ENCODE results near the gene RAVER2.
"Not testable (repeated sequence)": the region's sequence is repeated elsewhere in the genome, so short reads cannot be mapped to it uniquely, and the experiment has no call there.

The RAVER2 gene

GRCh38 chr1:64775113-64775512 is 30.2 kb downstream of the RAVER2 start:
- Histone ChIP-seq H3K9me3 (ENCODE audit: insufficient read depth, low read length) (0 out of 2 replicates have a peak, but pooled peaks cover 6% of the 10 kb centered on the region), H3K27me3 (ENCODE audit: insufficient read depth, insufficient read length) (no peaks in the 10 kb centered on the region), H3K36me3 (ENCODE audit: insufficient read depth, insufficient read length, low read length) (peaks cover 5% of the 10 kb centered on the region), H3K4me1 (ENCODE audit: insufficient read depth, insufficient read length) (no peaks in the 10 kb centered on the region), H3K4me3 (ENCODE audit: insufficient read length, low read depth) (no peak overlapping the region), H3K9ac (ENCODE audit: insufficient read length, low read depth) (no peak overlapping the region)
- no peak for DNase-seq (ENCODE audit: low read depth, low spot score)
- TF ChIP-seq ZNF274 (IDR thresholded peaks at IDR 0.05; ENCODE audit: low read depth, low read length) (no peak), YY1 (IDR thresholded peaks at IDR 0.05; ENCODE audit: insufficient read depth, insufficient read length) (no peak), SUZ12 (IDR thresholded peaks at IDR 0.05; ENCODE audit: extremely low read depth, insufficient read depth, insufficient read length) (no peak)

- not testable (repeated sequence) for H3K4me1 ChIP-seq (ENCODE audit: insufficient read depth, insufficient read length); H3K9ac ChIP-seq (ENCODE audit: insufficient read length, low read depth); DNase-seq (ENCODE audit: low read depth, low spot score); H3K4me3 ChIP-seq (ENCODE audit: insufficient read length, low read depth); H3K9me3 ChIP-seq (ENCODE audit: insufficient read depth, low read length); H3K27me3 ChIP-seq (ENCODE audit: insufficient read depth, insufficient read length)
- peaks cover 14% of the 10 kb centered on the region for H3K36me3 ChIP-seq (ENCODE audit: insufficient read depth, insufficient read length, low read length)
Measured at GRCh38 chr1:64782044-64782443, 37.2 kb downstream of the RAVER2 start.

GRCh38 chr1:64782848-64783247 is 38.0 kb downstream of the RAVER2 start:
- H3K36me3 ChIP-seq (ENCODE audit: insufficient read depth, insufficient read length, low read length), result peaks cover 12% of the 10 kb centered on the region
- not testable (repeated sequence) for H3K27me3 ChIP-seq (ENCODE audit: insufficient read depth, insufficient read length); H3K9ac ChIP-seq (ENCODE audit: insufficient read length, low read depth); H3K9me3 ChIP-seq (ENCODE audit: insufficient read depth, low read length); DNase-seq (ENCODE audit: low read depth, low spot score); H3K4me1 ChIP-seq (ENCODE audit: insufficient read depth, insufficient read length); H3K4me3 ChIP-seq (ENCODE audit: insufficient read length, low read depth)

- peaks cover 28% of the 10 kb centered on the region for H3K9me3 ChIP-seq (ENCODE audit: insufficient read depth, low read length)
- H3K36me3 ChIP-seq (ENCODE audit: insufficient read depth, insufficient read length, low read length), result peaks cover 17% of the 10 kb centered on the region
- no peak for DNase-seq (ENCODE audit: low read depth, low spot score)
- TF ChIP-seq ZNF274 (IDR thresholded peaks at IDR 0.05; ENCODE audit: low read depth, low read length) (no peak), SUZ12 (IDR thresholded peaks at IDR 0.05; ENCODE audit: extremely low read depth, insufficient read depth, insufficient read length) (no peak), YY1 (IDR thresholded peaks at IDR 0.05; ENCODE audit: insufficient read depth, insufficient read length) (no peak)
- no peaks in the 10 kb centered on the region for H3K27me3 ChIP-seq (ENCODE audit: insufficient read depth, insufficient read length)
- H3K4me3 ChIP-seq (ENCODE audit: insufficient read length, low read depth), result no peak overlapping the region
- no peaks in the 10 kb centered on the region for H3K4me1 ChIP-seq (ENCODE audit: insufficient read depth, insufficient read length)
- H3K9ac ChIP-seq (ENCODE audit: insufficient read length, low read depth), result no peak overlapping the region
Measured at GRCh38 chr1:64790832-64791487, 46.1 kb downstream of the RAVER2 start.

- DNase-seq (ENCODE audit: low read depth, low spot score), result no peak
- H3K27me3 ChIP-seq (ENCODE audit: insufficient read depth, insufficient read length), result no peaks in the 10 kb centered on the region
Measured at GRCh38 chr1:64798872-64799271, 54.0 kb downstream of the RAVER2 start.

GRCh38 chr1:64801851-64802523 is 57.1 kb downstream of the RAVER2 start:
- H3K36me3 ChIP-seq (ENCODE audit: insufficient read depth, insufficient read length, low read length), result peaks cover 6% of the 10 kb centered on the region
- DNase-seq (ENCODE audit: low read depth, low spot score), result no peak
- no peaks in the 10 kb centered on the region for H3K27me3 ChIP-seq (ENCODE audit: insufficient read depth, insufficient read length)
- H3K9me3 ChIP-seq (ENCODE audit: insufficient read depth, low read length), result no peaks in the 10 kb centered on the region
- no peak overlapping the region for H3K9ac ChIP-seq (ENCODE audit: insufficient read length, low read depth)
- no peak overlapping the region for H3K4me3 ChIP-seq (ENCODE audit: insufficient read length, low read depth)
- TF ChIP-seq ZNF274 (IDR thresholded peaks at IDR 0.05; ENCODE audit: low read depth, low read length) (no peak), SUZ12 (IDR thresholded peaks at IDR 0.05; ENCODE audit: extremely low read depth, insufficient read depth, insufficient read length) (no peak), YY1 (IDR thresholded peaks at IDR 0.05; ENCODE audit: insufficient read depth, insufficient read length) (no peak)
- no peaks in the 10 kb centered on the region for H3K4me1 ChIP-seq (ENCODE audit: insufficient read depth, insufficient read length)

More at GRCh38 chr1:64798872-64799271, 54.0 kb downstream of the RAVER2 start:
- TF ChIP-seq YY1 (IDR thresholded peaks at IDR 0.05; ENCODE audit: insufficient read depth, insufficient read length) (no peak), SUZ12 (IDR thresholded peaks at IDR 0.05; ENCODE audit: extremely low read depth, insufficient read depth, insufficient read length) (no peak), ZNF274 (IDR thresholded peaks at IDR 0.05; ENCODE audit: low read depth, low read length) (no peak)
- Histone ChIP-seq H3K36me3 (ENCODE audit: insufficient read depth, insufficient read length, low read length) (no peaks in the 10 kb centered on the region), H3K9me3 (ENCODE audit: insufficient read depth, low read length) (no peaks in the 10 kb centered on the region), H3K4me3 (ENCODE audit: insufficient read length, low read depth) (no peak overlapping the region), H3K4me1 (ENCODE audit: insufficient read depth, insufficient read length) (no peaks in the 10 kb centered on the region), H3K9ac (ENCODE audit: insufficient read length, low read depth) (no peak overlapping the region)

GRCh38 chr1:64809309-64809708 is 64.4 kb downstream of the RAVER2 start:
- Histone ChIP-seq H3K9ac (ENCODE audit: insufficient read length, low read depth) (no peak overlapping the region), H3K36me3 (ENCODE audit: insufficient read depth, insufficient read length, low read length) (peaks cover 6% of the 10 kb centered on the region), H3K4me1 (ENCODE audit: insufficient read depth, insufficient read length) (no peaks in the 10 kb centered on the region), H3K27me3 (ENCODE audit: insufficient read depth, insufficient read length) (no peaks in the 10 kb centered on the region), H3K9me3 (ENCODE audit: insufficient read depth, low read length) (no peaks in the 10 kb centered on the region), H3K4me3 (ENCODE audit: insufficient read length, low read depth) (no peak overlapping the region)
- TF ChIP-seq YY1 (IDR thresholded peaks at IDR 0.05; ENCODE audit: insufficient read depth, insufficient read length), result no peak
- no peak for TF ChIP-seq SUZ12 (IDR thresholded peaks at IDR 0.05; ENCODE audit: extremely low read depth, insufficient read depth, insufficient read length)
- TF ChIP-seq ZNF274 (IDR thresholded peaks at IDR 0.05; ENCODE audit: low read depth, low read length), result no peak
- no peak for DNase-seq (ENCODE audit: low read depth, low spot score)
